Measurements from ENCODE around the gene HSPG2. TPM values are rescaled to one million over a fixed set of nuclear protein-coding genes. Genes with fewer than 3 reads are reported as not detected.

Gene HSPG2
- total RNA-seq, 2 donors from 2014 or later = 1.2 to 1.6 TPM

GRCh38 chr1:21899987-21900386 lies 37.1 kb downstream of the HSPG2 start:
- no peak for ATAC-seq
- Mint-ChIP-seq H3K36me3 (ENCODE audit: low read depth) (no peaks in the 10 kb centered on the region), H3K4me1 (peaks cover 4% of the 10 kb centered on the region), H3K4me3 (no peak overlapping the region), H3K27ac (no peak overlapping the region), H3K27me3 (peaks cover 4% of the 10 kb centered on the region)
- DNase-seq = no peak
- H3K9me3 ChIP-seq (ENCODE audit: control insufficient read depth, low read length, poor library complexity, severe bottlenecking) = no peaks in the 10 kb centered on the region

- Mint-ChIP-seq H3K4me3 (no peak overlapping the region), H3K27ac (no peak overlapping the region), H3K27me3 (peaks cover 4% of the 10 kb centered on the region), H3K4me1 (peaks cover 4% of the 10 kb centered on the region), H3K36me3 (ENCODE audit: low read depth) (no peaks in the 10 kb centered on the region)
- DNase-seq (no peak), ATAC-seq (no peak)
- no peaks in the 10 kb centered on the region for H3K9me3 ChIP-seq (ENCODE audit: control insufficient read depth, low read length, poor library complexity, severe bottlenecking)
Observed at GRCh38 chr1:21899267-21899810, 37.8 kb downstream of the HSPG2 start.

- H3K9me3 ChIP-seq (ENCODE audit: control insufficient read depth, low read length, poor library complexity, severe bottlenecking) = no peaks in the 10 kb centered on the region
- no peak for ATAC-seq
- no peaks in the 10 kb centered on the region for H3K27me3 Mint-ChIP-seq
- H3K4me3 Mint-ChIP-seq = no peak overlapping the region
- no peak overlapping the region for H3K27ac Mint-ChIP-seq
- peaks cover 8% of the 10 kb centered on the region for H3K4me1 Mint-ChIP-seq
- no peak for DNase-seq
- peaks cover 4% of the 10 kb centered on the region for H3K36me3 Mint-ChIP-seq (ENCODE audit: low read depth)
Observed at GRCh38 chr1:21898326-21899200, 38.5 kb downstream of the HSPG2 start.

GRCh38 chr1:21897844-21898243 lies 39.3 kb downstream of the HSPG2 start:
- Mint-ChIP-seq H3K4me1 (peaks cover 9% of the 10 kb centered on the region), H3K36me3 (ENCODE audit: low read depth) (peaks cover 5% of the 10 kb centered on the region), H3K27ac (no peak overlapping the region), H3K27me3 (no peaks in the 10 kb centered on the region), H3K4me3 (no peak overlapping the region)
- DNase-seq (no peak), ATAC-seq (no peak)
- H3K9me3 ChIP-seq (ENCODE audit: control insufficient read depth, low read length, poor library complexity, severe bottlenecking) = no peaks in the 10 kb centered on the region

- H3K4me1 Mint-ChIP-seq = peaks cover 9% of the 10 kb centered on the region
- H3K9me3 ChIP-seq (ENCODE audit: control insufficient read depth, low read length, poor library complexity, severe bottlenecking) = no peaks in the 10 kb centered on the region
- no peaks in the 10 kb centered on the region for H3K27me3 Mint-ChIP-seq
- H3K4me3 Mint-ChIP-seq = no peak overlapping the region
- DNase-seq = no peak
- no peak overlapping the region for H3K27ac Mint-ChIP-seq
- H3K36me3 Mint-ChIP-seq (ENCODE audit: low read depth) = peaks cover 5% of the 10 kb centered on the region
- no peak for ATAC-seq
Observed at GRCh38 chr1:21896652-21897532, 40.2 kb downstream of the HSPG2 start.

- no peaks in the 10 kb centered on the region for H3K9me3 ChIP-seq (ENCODE audit: control insufficient read depth, low read length, poor library complexity, severe bottlenecking)
- Mint-ChIP-seq H3K27ac (no peak overlapping the region), H3K27me3 (no peaks in the 10 kb centered on the region), H3K4me3 (no peak overlapping the region), H3K36me3 (ENCODE audit: low read depth) (peaks cover 5% of the 10 kb centered on the region), H3K4me1 (peaks cover 9% of the 10 kb centered on the region)
- no peak for ATAC-seq
- no peak for DNase-seq
Observed at GRCh38 chr1:21896026-21896425, 41.1 kb downstream of the HSPG2 start.

GRCh38 chr1:21894034-21894881 lies 42.9 kb downstream of the HSPG2 start:
- Mint-ChIP-seq H3K4me1 (peaks cover 6% of the 10 kb centered on the region), H3K36me3 (ENCODE audit: low read depth) (peaks cover 5% of the 10 kb centered on the region), H3K27ac (peak overlapping the region; percentile 47), H3K4me3 (no peak overlapping the region), H3K27me3 (no peaks in the 10 kb centered on the region)
- H3K9me3 ChIP-seq (ENCODE audit: control insufficient read depth, low read length, poor library complexity, severe bottlenecking) = no peaks in the 10 kb centered on the region
- no peak for DNase-seq
- ATAC-seq = no peak

- ATAC-seq (no peak), DNase-seq (no peak)
- Mint-ChIP-seq H3K27ac (peak overlapping the region; percentile 47), H3K36me3 (ENCODE audit: low read depth) (peaks cover 5% of the 10 kb centered on the region), H3K4me1 (peaks cover 6% of the 10 kb centered on the region), H3K4me3 (no peak overlapping the region), H3K27me3 (no peaks in the 10 kb centered on the region)
- no peaks in the 10 kb centered on the region for H3K9me3 ChIP-seq (ENCODE audit: control insufficient read depth, low read length, poor library complexity, severe bottlenecking)
Observed at GRCh38 chr1:21893046-21893805, 43.9 kb downstream of the HSPG2 start.

GRCh38 chr1:21891621-21892479 lies 45.3 kb downstream of the HSPG2 start:
- Mint-ChIP-seq H3K4me1 (peaks cover 5% of the 10 kb centered on the region), H3K27me3 (no peaks in the 10 kb centered on the region)

GRCh38 chr1:21891081-21891480 lies 46.0 kb downstream of the HSPG2 start:
- Mint-ChIP-seq H3K27me3 (no peaks in the 10 kb centered on the region), H3K4me3 (no peak overlapping the region), H3K27ac (no peak overlapping the region), H3K4me1 (peaks cover 7% of the 10 kb centered on the region), H3K36me3 (ENCODE audit: low read depth) (peaks cover 5% of the 10 kb centered on the region)
- DNase-seq (no peak), ATAC-seq (no peak)
- H3K9me3 ChIP-seq (ENCODE audit: control insufficient read depth, low read length, poor library complexity, severe bottlenecking) = no peaks in the 10 kb centered on the region

More at GRCh38 chr1:21891621-21892479, 45.3 kb downstream of the HSPG2 start:
- DNase-seq (no peak), ATAC-seq (no peak)
- Mint-ChIP-seq H3K4me3 (no peak overlapping the region), H3K36me3 (ENCODE audit: low read depth) (peaks cover 5% of the 10 kb centered on the region), H3K27ac (no peak overlapping the region)
- H3K9me3 ChIP-seq (ENCODE audit: control insufficient read depth, low read length, poor library complexity, severe bottlenecking) = no peaks in the 10 kb centered on the region

- Mint-ChIP-seq H3K4me3 (no peak overlapping the region), H3K4me1 (peaks cover 3% of the 10 kb centered on the region), H3K36me3 (ENCODE audit: low read depth) (peaks cover under 1% of the 10 kb centered on the region), H3K27me3 (no peaks in the 10 kb centered on the region), H3K27ac (no peak overlapping the region)
- DNase-seq (no peak), ATAC-seq (no peak)
- H3K9me3 ChIP-seq (ENCODE audit: control insufficient read depth, low read length, poor library complexity, severe bottlenecking) = no peaks in the 10 kb centered on the region
Observed at GRCh38 chr1:21888500-21888899, 48.6 kb downstream of the HSPG2 start.
